ENCODE measurements around the gene VASP. TPM values are rescaled to one million over a fixed set of nuclear protein-coding genes. Genes with fewer than 3 reads are reported as not detected.
A peak's percentile ranks its signal among the peaks of the same experiment; 100 is the strongest.

VASP gene
- total and polyA plus RNA-seq, 2 of the 13 experiments (the other 11 are each of a cell fraction or from before 2014, with no cell fraction given), result 41.8 to 67.1 TPM

DNA sequence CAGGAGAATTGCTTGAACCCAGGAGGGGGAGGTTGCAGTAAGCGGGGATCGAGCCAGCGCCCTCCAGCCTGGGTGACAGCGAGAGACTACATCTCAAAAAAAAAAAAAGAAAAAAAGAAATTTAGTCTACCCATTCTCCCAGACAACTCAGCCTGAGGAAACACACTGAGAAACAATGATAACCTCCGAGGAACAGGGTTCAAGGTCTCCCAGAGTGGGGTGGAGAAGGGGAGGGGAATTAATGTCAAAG lies 1.4 kb upstream of the VASP start (continued):
- TF ChIP-seq, protein P1, sequence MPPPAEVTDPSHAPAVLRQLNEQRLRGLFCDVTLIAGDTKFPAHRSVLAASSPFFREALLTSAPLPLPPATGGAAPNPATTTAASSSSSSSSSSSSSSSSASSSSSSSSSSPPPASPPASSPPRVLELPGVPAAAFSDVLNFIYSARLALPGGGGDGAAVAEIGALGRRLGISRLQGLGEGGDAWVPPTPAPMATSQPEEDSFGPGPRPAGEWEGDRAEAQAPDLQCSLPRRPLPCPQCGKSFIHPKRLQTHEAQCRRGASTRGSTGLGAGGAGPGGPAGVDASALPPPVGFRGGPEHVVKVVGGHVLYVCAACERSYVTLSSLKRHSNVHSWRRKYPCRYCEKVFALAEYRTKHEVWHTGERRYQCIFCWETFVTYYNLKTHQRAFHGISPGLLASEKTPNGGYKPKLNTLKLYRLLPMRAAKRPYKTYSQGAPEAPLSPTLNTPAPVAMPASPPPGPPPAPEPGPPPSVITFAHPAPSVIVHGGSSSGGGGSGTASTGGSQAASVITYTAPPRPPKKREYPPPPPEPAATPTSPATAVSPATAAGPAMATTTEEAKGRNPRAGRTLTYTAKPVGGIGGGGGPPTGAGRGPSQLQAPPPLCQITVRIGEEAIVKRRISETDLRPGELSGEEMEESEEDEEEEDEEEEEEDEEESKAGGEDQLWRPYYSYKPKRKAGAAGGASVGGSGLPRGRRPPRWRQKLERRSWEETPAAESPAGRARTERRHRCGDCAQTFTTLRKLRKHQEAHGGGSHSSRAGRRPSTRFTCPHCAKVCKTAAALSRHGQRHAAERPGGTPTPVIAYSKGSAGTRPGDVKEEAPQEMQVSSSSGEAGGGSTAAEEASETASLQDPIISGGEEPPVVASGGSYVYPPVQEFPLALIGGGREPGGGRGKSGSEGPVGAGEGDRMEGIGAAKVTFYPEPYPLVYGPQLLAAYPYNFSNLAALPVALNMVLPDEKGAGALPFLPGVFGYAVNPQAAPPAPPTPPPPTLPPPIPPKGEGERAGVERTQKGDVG (CRISPR knock-in tag; IDR thresholded peaks at IDR 0.05; ENCODE audit: borderline replicate concordance), result no peak
- TF ChIP-seq ZNF556 (CRISPR knock-in tag; IDR thresholded peaks at IDR 0.05; ENCODE audit: borderline replicate concordance) (0 out of 2 replicates have a peak, but pooled peaks have one; percentile 45), REPIN1 (CRISPR knock-in tag; IDR thresholded peaks at IDR 0.05; ENCODE audit: borderline replicate concordance, low read depth) (peak; percentile 42; the same call in 1 of the 2 replicates), ZNF501 (CRISPR knock-in tag; IDR thresholded peaks at IDR 0.05) (0 out of 2 replicates have a peak, but pooled peaks have one; percentile 8)
- TF ChIP-seq, protein P2, sequence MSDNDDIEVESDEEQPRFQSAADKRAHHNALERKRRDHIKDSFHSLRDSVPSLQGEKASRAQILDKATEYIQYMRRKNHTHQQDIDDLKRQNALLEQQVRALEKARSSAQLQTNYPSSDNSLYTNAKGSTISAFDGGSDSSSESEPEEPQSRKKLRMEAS (IDR thresholded peaks at IDR 0.05), result no peak

DNA sequence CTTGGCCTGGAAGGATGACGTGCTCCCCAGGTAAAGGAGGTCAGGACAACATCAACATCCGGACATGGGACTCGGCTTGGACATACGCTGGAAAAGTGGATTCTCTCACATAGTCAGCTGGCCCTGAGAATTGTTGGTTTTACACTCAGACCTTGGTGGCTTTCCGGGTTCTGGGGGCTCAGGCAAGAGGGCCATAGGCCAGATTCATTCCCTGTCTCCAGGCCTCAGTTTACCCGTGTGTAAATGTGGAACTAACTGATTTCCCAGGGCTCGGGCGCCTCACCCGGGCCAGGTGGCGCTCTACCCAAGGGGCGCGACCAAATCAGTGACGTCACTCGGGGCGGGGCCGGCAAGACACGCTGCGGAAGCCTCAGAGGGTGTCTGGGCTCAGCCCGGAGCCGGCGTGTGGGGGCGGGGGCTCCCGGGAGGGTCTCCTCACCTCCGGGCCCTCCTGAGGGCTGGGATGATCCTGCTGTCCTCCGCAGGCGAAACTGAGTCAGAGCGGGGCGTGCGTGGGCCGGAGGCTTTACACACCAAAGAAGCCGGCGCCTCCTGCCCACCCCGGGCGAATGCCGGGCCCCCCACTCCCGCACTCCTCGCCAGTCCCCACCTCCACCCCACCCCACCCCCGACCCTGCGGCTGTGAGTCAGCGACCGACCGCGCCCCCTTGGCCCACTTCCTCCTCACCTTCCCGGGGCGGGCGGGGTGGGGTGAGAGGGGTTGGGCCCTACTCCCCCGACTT lies 862 bp upstream of the VASP start:
- ATAC-seq (peak; percentile 73), DNase-seq (ENCODE audit: low spot score) (peak; percentile 85), FAIRE-seq (peak; percentile 68)
- H3K27me3 ChIP-seq (ENCODE audit: control insufficient read depth in 1 of 2, insufficient read depth in 2 of 2, low read length in 2 of 2), result no peaks in the 10 kb centered on the region; a peak in 1 of 5 replicates
- no TSS peak for BruUV-seq (replicated peaks)
- in situ Hi-C loops (cut with HindIII; ENCODE audit: extremely low pct_ligation_motif_present, low pct_unique_long_range_greater_than_20kb), result no loop called here
- 0 out of 2 replicates have a peak, but pooled peaks cover 3% of the 10 kb centered on the region for H4K20me1 ChIP-seq (ENCODE audit: insufficient read depth, low read length)
- ChIA-PET POLR2A (interaction anchor here (0.9 to 1.9 kb wide), 3 partner anchors 10 to 211 kb away, joined by 3 to 8 read pairs (median 7); no protein-coding TSS in a partner anchor), CTCF (ENCODE audit: low intra/inter-chr PET ratio, low total read pairs) (interaction anchor here (1.8 kb wide), 1 partner anchor 13 kb away, joined by 4 read pairs; no protein-coding TSS in a partner anchor)
- H3K27ac ChIP-seq (ENCODE audit: extremely low read length, insufficient read depth, low read length), result peak overlapping the region; percentile 77
- peak overlapping the region; percentile 94 for H3K9ac ChIP-seq (ENCODE audit: insufficient read depth, low read depth, low read length)
- H3K9me3 ChIP-seq (ENCODE audit: low read length), result no peaks in the 10 kb centered on the region
- H3K36me3 ChIP-seq (replicated peaks in 1 of 2; ENCODE audit: control insufficient read depth in 1 of 2, insufficient read depth in 2 of 2, low read length in 2 of 2), result peaks cover 4 to 6% of the 10 kb centered on the region in 2 experiments; a peak in 1 of 5 replicates
- intact Hi-C loops (cut with micrococcal nuclease; ENCODE audit: unreplicated experiment), result no loop called here
- H2AFZ ChIP-seq (ENCODE audit: low read length), result peak overlapping the region; percentile 69
- WGBS (ENCODE audit: low lambda C conversion rate), result 0% methylated on average over 23 of the region's 47 CpGs
- H3K79me2 ChIP-seq (ENCODE audit: insufficient read depth, low read length), result peaks cover 36% of the 10 kb centered on the region
- peaks cover 45% of the 10 kb centered on the region for H3K4me1 ChIP-seq (ENCODE audit: insufficient read depth, low read length)
- H3K4me2 ChIP-seq (ENCODE audit: low read depth, low read length), result peak overlapping the region; percentile 95
- peak overlapping the region; percentile 92 to 100 (median 96) for H3K4me3 ChIP-seq (replicated peaks in 1 of 3; ENCODE audit: insufficient read depth in 1 of 3, low read depth in 2 of 3, low read length in 3 of 3)
- TF ChIP-seq YEATS4 (CRISPR knock-in tag; IDR thresholded peaks at IDR 0.05; ENCODE audit: borderline replicate concordance) (peak; percentile 17; the same call in 1 of the 2 replicates), SMAD1 (CRISPR knock-in tag; IDR thresholded peaks at IDR 0.05; ENCODE audit: borderline replicate concordance, low read depth) (0 out of 2 replicates have a peak, but pooled peaks have one; percentile 42), ZSCAN12 (CRISPR knock-in tag; IDR thresholded peaks at IDR 0.05) (no peak), GFI1 (CRISPR knock-in tag; IDR thresholded peaks at IDR 0.05; ENCODE audit: borderline replicate concordance) (peak; percentile 81), SRSF1 (optimal IDR thresholded peaks at IDR 0.05; ENCODE audit: low read depth, low read length) (peak; percentile 61), IRF2 (CRISPR knock-in tag; IDR thresholded peaks at IDR 0.05) (peak; percentile 21), ZNF317 (CRISPR knock-in tag; IDR thresholded peaks at IDR 0.05) (peak; percentile 46; the same call in 1 of the 2 replicates), ZNF589 (CRISPR knock-in tag; conservative IDR thresholded peaks at IDR 0.05) (no peak), HDAC2 (CRISPR knock-in tag; IDR thresholded peaks at IDR 0.05) (0 out of 2 replicates have a peak, but pooled peaks have one; percentile 19), PHF8 (CRISPR knock-in tag; IDR thresholded peaks at IDR 0.05) (peak; percentile 31; the same call in 1 of the 2 replicates)
- TF ChIP-seq, protein P3, sequence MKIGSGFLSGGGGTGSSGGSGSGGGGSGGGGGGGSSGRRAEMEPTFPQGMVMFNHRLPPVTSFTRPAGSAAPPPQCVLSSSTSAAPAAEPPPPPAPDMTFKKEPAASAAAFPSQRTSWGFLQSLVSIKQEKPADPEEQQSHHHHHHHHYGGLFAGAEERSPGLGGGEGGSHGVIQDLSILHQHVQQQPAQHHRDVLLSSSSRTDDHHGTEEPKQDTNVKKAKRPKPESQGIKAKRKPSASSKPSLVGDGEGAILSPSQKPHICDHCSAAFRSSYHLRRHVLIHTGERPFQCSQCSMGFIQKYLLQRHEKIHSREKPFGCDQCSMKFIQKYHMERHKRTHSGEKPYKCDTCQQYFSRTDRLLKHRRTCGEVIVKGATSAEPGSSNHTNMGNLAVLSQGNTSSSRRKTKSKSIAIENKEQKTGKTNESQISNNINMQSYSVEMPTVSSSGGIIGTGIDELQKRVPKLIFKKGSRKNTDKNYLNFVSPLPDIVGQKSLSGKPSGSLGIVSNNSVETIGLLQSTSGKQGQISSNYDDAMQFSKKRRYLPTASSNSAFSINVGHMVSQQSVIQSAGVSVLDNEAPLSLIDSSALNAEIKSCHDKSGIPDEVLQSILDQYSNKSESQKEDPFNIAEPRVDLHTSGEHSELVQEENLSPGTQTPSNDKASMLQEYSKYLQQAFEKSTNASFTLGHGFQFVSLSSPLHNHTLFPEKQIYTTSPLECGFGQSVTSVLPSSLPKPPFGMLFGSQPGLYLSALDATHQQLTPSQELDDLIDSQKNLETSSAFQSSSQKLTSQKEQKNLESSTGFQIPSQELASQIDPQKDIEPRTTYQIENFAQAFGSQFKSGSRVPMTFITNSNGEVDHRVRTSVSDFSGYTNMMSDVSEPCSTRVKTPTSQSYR (CRISPR knock-in tag; IDR thresholded peaks at IDR 0.05; ENCODE audit: borderline replicate concordance), result peak; percentile 53; the same call in 1 of the 2 replicates
